H1 (cell line): ENCODE measurements around the gene PKN1. TPM values are rescaled to one million over a fixed set of nuclear protein-coding genes. Genes with fewer than 3 reads are reported as not detected.

Experiments
- CTCF ChIA-PET: fragments of 300-600 bp; sonication (Branson Sonifier 250); formaldehyde crosslinking; loops from one replicate; lab custom pipeline; 2021; ENCODE audit not compliant: partially characterized antibody; lab: Charles Lee
- POLR2A ChIA-PET: fragments of 300-600 bp; sonication (Branson Sonifier 250); formaldehyde crosslinking; loops from one replicate; lab custom pipeline; 2021; ENCODE audit warnings: inconsistent platforms; ENCODE audit not compliant: partially characterized antibody; lab: Charles Lee
- DNase-seq, 2 experiments: peaks; one replicate each; pipeline versions ENCODE4 v3.0.0 to v3.0.0-alpha.2; 2010 to 2022; ENCODE audit warnings: low spot score in 2 of 2, low read depth in 1 of 2, mixed read lengths in 1 of 2
- FAIRE-seq: peaks from 2 replicates; lab custom pipeline; 2011; peaks lifted over from hg19 to GRCh38; lab: Jason Lieb, UNC
- H2AFZ ChIP-seq: 2 replicates; pipeline ENCODE4 v1.8.1; 2012; ENCODE audit warnings: low read length, inconsistent platforms
- H2AK5ac ChIP-seq: 2 replicates; pipeline ENCODE4 v1.6.1; 2013; ENCODE audit warnings: low read depth, low read length
- H2BK120ac ChIP-seq: replicated peaks from 2 replicates; pipeline ENCODE3; 2013; ENCODE audit warnings: low read depth, low read length, inconsistent platforms
- H2BK12ac ChIP-seq: 2 replicates; pipeline ENCODE4 v1.6.1; 2013; ENCODE audit warnings: low read depth, low read length
- H2BK15ac ChIP-seq: 2 replicates; pipeline ENCODE4 v1.6.1; 2013; ENCODE audit warnings: low read length
- H2BK20ac ChIP-seq: 2 replicates; pipeline ENCODE4 v1.6.1; 2013; ENCODE audit warnings: low read length
- H2BK5ac ChIP-seq: 2 replicates; pipeline ENCODE4 v1.6.1; 2013; ENCODE audit warnings: low read depth, low read length
- H3K14ac ChIP-seq: 2 replicates; pipeline ENCODE4 v1.6.1; 2013; ENCODE audit warnings: inconsistent platforms; ENCODE audit not compliant: insufficient read length
- H3K18ac ChIP-seq: 2 replicates; pipeline ENCODE4 v1.6.1; 2013; ENCODE audit warnings: low read length; ENCODE audit errors: extremely low read depth
- H3K23ac ChIP-seq: 2 replicates; pipeline ENCODE4 v1.6.1; 2013; ENCODE audit warnings: inconsistent platforms; ENCODE audit not compliant: insufficient read length
- H3K23me2 ChIP-seq: 2 replicates; pipeline ENCODE4 v1.6.1; 2013; ENCODE audit warnings: low read depth, low read length
- H3K27ac ChIP-seq: 2 replicates; pipeline ENCODE4 v1.6.1; 2011; ENCODE audit warnings: low read depth, low read length, inconsistent platforms
- H3K27me3 ChIP-seq, 4 experiments: replicated peaks in 1 of 4; 1 replicate in 1 of 4; 2 replicates in 3 of 4; pipeline versions ENCODE4 v1.6.1 to v1.8.1; 2011 to 2013; ENCODE audit warnings: low read length in 3 of 4, mild to moderate bottlenecking in 3 of 4, inconsistent platforms in 2 of 4, mixed read lengths in 2 of 4, moderate library complexity in 1 of 4; ENCODE audit not compliant: control insufficient read depth in 3 of 4, insufficient read depth in 3 of 4; ENCODE audit errors: extremely low read depth in 1 of 4
- H3K36me3 ChIP-seq, 4 experiments: 2 replicates each; pipeline versions ENCODE4 v1.6.1 to v1.8.1; 2011 to 2013; ENCODE audit warnings: mild to moderate bottlenecking in 4 of 4, low read length in 3 of 4, moderate library complexity in 2 of 4, control low read depth in 1 of 4, inconsistent platforms in 1 of 4; ENCODE audit not compliant: insufficient read depth in 4 of 4, control insufficient read depth in 2 of 4
- H3K4ac ChIP-seq: replicated peaks from 2 replicates; pipeline ENCODE3; 2013; ENCODE audit warnings: low read length, low read depth, mixed read lengths, inconsistent platforms; ENCODE audit not compliant: insufficient read length
- H3K4me1 ChIP-seq, 4 experiments: replicated peaks in 1 of 4; 1 replicate in 1 of 4; 2 replicates in 3 of 4; pipeline versions ENCODE4 v1.6.1 to v1.8.1; 2011 to 2013; ENCODE audit warnings: low read length in 3 of 4, inconsistent platforms in 2 of 4, mixed read lengths in 1 of 4; ENCODE audit not compliant: insufficient read depth in 4 of 4, control insufficient read depth in 3 of 4
- H3K4me2 ChIP-seq, 2 experiments: 2 replicates each; pipeline versions ENCODE4 v1.6.1 to v1.8.1; 2011 to 2013; ENCODE audit warnings: low read depth in 2 of 2, low read length in 2 of 2, control low read depth in 1 of 2, inconsistent platforms in 1 of 2, mild to moderate bottlenecking in 1 of 2; ENCODE audit not compliant: insufficient read depth in 1 of 2
- H3K4me3 ChIP-seq, 4 experiments: fragments of 200-600, 300-600 bp in 1 of 4; sonication (generic), shearing (Covaris generic), sonication (Bioruptor Twin) in 1 of 4; 2 replicates each; pipeline versions ENCODE4 v1.5.1 to v1.8.1; 2011 to 2016; ENCODE audit warnings: low read length in 4 of 4, low read depth in 3 of 4, control low read depth in 2 of 4, inconsistent platforms in 2 of 4, mild to moderate bottlenecking in 2 of 4, mixed read lengths in 1 of 4, moderate library complexity in 1 of 4; ENCODE audit not compliant: insufficient read depth in 2 of 4; ENCODE audit errors: extremely low read depth in 1 of 4
- H3K56ac ChIP-seq: replicated peaks from 2 replicates; pipeline ENCODE3; 2013; ENCODE audit warnings: low read depth, mild to moderate bottlenecking, mixed read lengths, low read length, inconsistent platforms; ENCODE audit not compliant: insufficient read length
- H3K79me1 ChIP-seq: 2 replicates; pipeline ENCODE4 v1.6.1; 2013; ENCODE audit warnings: low read depth, low read length, control low read depth
- H3K79me2 ChIP-seq, 2 experiments: 2 replicates each; pipeline versions ENCODE4 v1.6.1 to v1.8.1; 2012 to 2013; ENCODE audit warnings: low read length in 2 of 2, mild to moderate bottlenecking in 2 of 2, inconsistent platforms in 1 of 2; ENCODE audit not compliant: insufficient read depth in 2 of 2, control insufficient read depth in 1 of 2
- H3K9ac ChIP-seq, 4 experiments: replicated peaks in 1 of 4; 1 replicate in 1 of 4; 2 replicates in 3 of 4; pipeline versions ENCODE4 v1.6.1 to v1.8.1; 2011 to 2013; ENCODE audit warnings: low read depth in 3 of 4, low read length in 3 of 4, control low read depth in 2 of 4, mild to moderate bottlenecking in 2 of 4, moderate library complexity in 2 of 4, inconsistent platforms in 1 of 4; ENCODE audit errors: extremely low read depth in 1 of 4
- H3K9me3 ChIP-seq, 2 experiments: 2 replicates each; pipeline versions ENCODE4 v1.6.1 to v1.8.1; 2012 to 2013; ENCODE audit warnings: mild to moderate bottlenecking in 2 of 2, moderate library complexity in 2 of 2, control low read depth in 1 of 2, inconsistent platforms in 1 of 2, low read depth in 1 of 2, low read length in 1 of 2, mixed read lengths in 1 of 2; ENCODE audit not compliant: insufficient read depth in 2 of 2
- H4K20me1 ChIP-seq, 2 experiments: replicated peaks in 1 of 2; 2 replicates each; pipeline versions ENCODE3 to v1.8.1; 2011 to 2013; ENCODE audit warnings: inconsistent platforms in 2 of 2, low read length in 2 of 2, mild to moderate bottlenecking in 1 of 2; ENCODE audit not compliant: insufficient read depth in 2 of 2, control insufficient read depth in 1 of 2
- H4K5ac ChIP-seq: 2 replicates; pipeline ENCODE4 v1.6.1; 2013; ENCODE audit warnings: low read length, low read depth, mixed read lengths, inconsistent platforms; ENCODE audit not compliant: insufficient read length
- H4K8ac ChIP-seq: 2 replicates; pipeline ENCODE4 v1.8.0; 2013; ENCODE audit warnings: mild to moderate bottlenecking, moderate library complexity, low read length, inconsistent platforms; ENCODE audit not compliant: insufficient read depth; ENCODE audit errors: extremely low read depth
- H4K91ac ChIP-seq: replicated peaks from 2 replicates; pipeline ENCODE3; 2013; ENCODE audit warnings: low read length, mixed read lengths, inconsistent platforms; ENCODE audit not compliant: insufficient read length
- CHD1 ChIP-seq: IDR thresholded peaks from 2 replicates; pipeline ENCODE4 v1.6.1; 2012; ENCODE audit warnings: low read depth, low read length, improper control_type of control experiment
- PHF8 ChIP-seq: fragments of 200-600 bp; sonication (generic); conservative IDR thresholded peaks from 2 replicates; pipeline ENCODE4 v1.7.1; 2012; ENCODE audit warnings: low read depth, mild to moderate bottlenecking, inconsistent platforms, low read length, moderate library complexity
- RAD21 ChIP-seq, 2 experiments: IDR thresholded peaks in 1 of 2; conservative IDR thresholded peaks in 1 of 2; 2 replicates each; pipeline ENCODE4 v1.6.1; 2011; ENCODE audit warnings: low read depth in 2 of 2, low read length in 2 of 2, improper control_type of control experiment in 1 of 2, inconsistent platforms in 1 of 2, mild to moderate bottlenecking in 1 of 2, moderate library complexity in 1 of 2
- WGBS, 2 experiments: shearing (Covaris generic) in 1 of 2; methylation state at CpG; one replicate each; pipeline versions ENCODE4 v1.1.6 to v1.1.7; 2013 to 2015; ENCODE audit warnings: low lambda C conversion rate in 2 of 2, mixed read lengths in 2 of 2, inconsistent platforms in 1 of 2, low coverage in 1 of 2, missing lambda C conversion rate in 1 of 2; ENCODE audit not compliant: insufficient replicate concordance in 2 of 2, insufficient coverage in 1 of 2, insufficient read length in 1 of 2; ENCODE audit errors: extremely low coverage in 1 of 2, missing lambda C conversion rate in 1 of 2; 5-methylcytosine and 5-hydroxymethylcytosine counted together
- polyA plus RNA-seq, 7 experiments: library from polyadenylated mRNA; depleted of rRNA in 3 of 7; stranded (reverse) in 5 of 7; unstranded in 2 of 7; fragments of >200 nt in 5 of 7; fragments of 200-250 nt in 2 of 7; gene quantifications; 1 replicate in 5 of 7; 2 replicates in 1 of 7; 4 replicates in 1 of 7; pipeline versions ENCODE4 v1.2.1 to v1.2.3, GENCODE V29; 2011 to 2013; ENCODE audit warnings: missing spikeins in 2 of 7, mixed read lengths in 2 of 7
- total RNA-seq: library from RNA; stranded (reverse); fragmentation: NEBNext Ultra II Directional; extraction: Animal tissue kit (Norgen Biotek cat#: 25700); gene quantifications from 2 replicates; pipeline ENCODE4 v1.2.1, GENCODE V29; 2021
- TF ChIP-seq, protein P1 (sequence below), 3 experiments: IDR thresholded peaks; 1 replicate in 2 of 3; 2 replicates in 1 of 3; pipeline versions ENCODE4 v1.5.1 to v1.6.1; 2011; ENCODE audit warnings: low read length in 3 of 3, mild to moderate bottlenecking in 3 of 3, inconsistent platforms in 2 of 3, low read depth in 1 of 3, moderate library complexity in 1 of 3; ENCODE audit not compliant: insufficient read depth in 1 of 3; ENCODE audit errors: control extremely low read depth in 1 of 3

PKN1 gene
- total and polyA plus RNA-seq, 2 of the 8 experiments (the other 6 are each of a cell fraction or from before 2014, with no cell fraction given) = 65.2 to 162 TPM

DNA sequence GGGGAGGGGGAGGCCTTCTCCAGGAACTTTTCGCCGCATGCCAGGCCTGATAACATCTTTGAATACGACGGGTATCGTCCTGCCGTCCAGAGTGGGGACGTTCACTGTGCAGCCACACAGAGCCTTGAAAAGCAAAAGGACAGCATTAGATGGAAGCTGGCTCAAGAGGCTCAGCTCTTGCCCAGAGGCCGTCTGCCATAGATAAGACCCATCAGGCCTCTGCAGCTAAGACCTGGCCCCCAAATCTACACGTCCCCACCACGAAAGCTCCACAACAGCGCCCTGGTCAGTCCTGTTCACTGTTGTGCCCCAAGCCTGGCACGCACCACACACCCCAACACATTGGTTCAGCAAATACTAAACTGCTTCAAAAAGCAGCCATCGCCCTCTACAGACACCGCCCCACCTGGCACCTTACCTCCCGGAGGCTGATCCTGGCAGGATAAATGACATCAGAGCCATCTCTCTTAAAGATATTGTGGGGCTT, 83.0 kb downstream of the PKN1 start:
- DNase-seq = no peak
- H3K27ac ChIP-seq = no peak overlapping the region

More for the DNA sequence above, 83.0 kb downstream of the PKN1 start:
- Histone ChIP-seq H3K4ac (no peak overlapping the region), H3K4me2 (peak overlapping the region; percentile 78 to 96; a peak in 3 of 4 replicates), H2AFZ (no peak overlapping the region), H3K14ac (no peak overlapping the region), H3K9me3 (no peaks in the 10 kb centered on the region), H2BK5ac (peak overlapping the region; percentile 66; the same call in 1 of the 2 replicates), H3K23me2 (peaks cover 3% of the 10 kb centered on the region; the same call in 1 of the 2 replicates), H3K4me3 (peak overlapping the region in 3 of 4 experiments; percentile 11 to 84 (median 76); a peak in 5 of 8 replicates), H2BK12ac (no peak overlapping the region), H2BK15ac (no peak overlapping the region), H3K23ac (no peak overlapping the region), H3K36me3 (peaks cover 10 to 28% (median 17%) of the 10 kb centered on the region in 4 experiments), H3K4me1 (peaks cover 0 to 8% (median 4%) of the 10 kb centered on the region in 4 experiments; a peak in 3 of 7 replicates), H3K56ac (no peak overlapping the region), H3K27me3 (no peaks in the 10 kb centered on the region), H3K79me2 (peaks cover 7 to 24% of the 10 kb centered on the region in 2 experiments; a peak in 3 of 4 replicates), H3K9ac (no peak overlapping the region), H4K8ac (no peak overlapping the region; the same call in 1 of the 2 replicates), H2AK5ac (no peak overlapping the region), H2BK120ac (no peak overlapping the region), H2BK20ac (no peak overlapping the region), H4K91ac (no peak overlapping the region), H3K79me1 (peaks cover 14% of the 10 kb centered on the region), H4K5ac (no peak overlapping the region), H3K18ac (no peak overlapping the region), H4K20me1 (peaks cover 7 to 24% of the 10 kb centered on the region in 2 experiments)
- FAIRE-seq = no peak
- POLR2A ChIA-PET = interaction anchor here (3.1 to 3.7 kb wide), 4 partner anchors 11 to 43 kb away, joined by 13 to 30 read pairs (median 17); partner anchors contain the start of gene GIPC1
- 85% methylated on average over 15 of the region's 15 CpGs; no CpG with 5 or more reads in 1 of the 2 experiments for WGBS, 2 experiments
- TF ChIP-seq CHD1 = no peak
- no peak for TF ChIP-seq PHF8
- TF ChIP-seq, protein P1, sequence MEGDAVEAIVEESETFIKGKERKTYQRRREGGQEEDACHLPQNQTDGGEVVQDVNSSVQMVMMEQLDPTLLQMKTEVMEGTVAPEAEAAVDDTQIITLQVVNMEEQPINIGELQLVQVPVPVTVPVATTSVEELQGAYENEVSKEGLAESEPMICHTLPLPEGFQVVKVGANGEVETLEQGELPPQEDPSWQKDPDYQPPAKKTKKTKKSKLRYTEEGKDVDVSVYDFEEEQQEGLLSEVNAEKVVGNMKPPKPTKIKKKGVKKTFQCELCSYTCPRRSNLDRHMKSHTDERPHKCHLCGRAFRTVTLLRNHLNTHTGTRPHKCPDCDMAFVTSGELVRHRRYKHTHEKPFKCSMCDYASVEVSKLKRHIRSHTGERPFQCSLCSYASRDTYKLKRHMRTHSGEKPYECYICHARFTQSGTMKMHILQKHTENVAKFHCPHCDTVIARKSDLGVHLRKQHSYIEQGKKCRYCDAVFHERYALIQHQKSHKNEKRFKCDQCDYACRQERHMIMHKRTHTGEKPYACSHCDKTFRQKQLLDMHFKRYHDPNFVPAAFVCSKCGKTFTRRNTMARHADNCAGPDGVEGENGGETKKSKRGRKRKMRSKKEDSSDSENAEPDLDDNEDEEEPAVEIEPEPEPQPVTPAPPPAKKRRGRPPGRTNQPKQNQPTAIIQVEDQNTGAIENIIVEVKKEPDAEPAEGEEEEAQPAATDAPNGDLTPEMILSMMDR (IDR thresholded peaks at IDR 0.05; ENCODE audit: control extremely low read depth in 1 of 3, insufficient read depth in 1 of 3, low read depth in 1 of 3, low read length in 3 of 3) = peak; percentile 17 to 32 (median 28); a peak in 3 of 4 replicates
- TF ChIP-seq RAD21 (IDR thresholded peaks at IDR 0.05 in 1 of 2, conservative IDR thresholded peaks at IDR 0.05 in 1 of 2; ENCODE audit: low read depth in 2 of 2, low read length in 2 of 2) = 0 out of 4 replicates have a peak, but pooled peaks of 1 of the 2 experiments have one; percentile 13
- CTCF ChIA-PET = interaction anchor here (1.4 to 1.8 kb wide), 4 partner anchors 9 to 41 kb away, joined by 3 to 5 read pairs (median 4); no protein-coding TSS in a partner anchor
